Frontal cortex (tissue), 4 donors: ENCODE data around the gene ARL5C. TPM values are rescaled to one million over a fixed set of nuclear protein-coding genes. Genes with fewer than 3 reads are reported as not detected.

Experiments
- DNase-seq, 2 donors: peaks; one replicate each; pipeline ENCODE4 v3.0.0; 2012; ENCODE audit warnings: low spot score in 2 of 2
- FAIRE-seq: peaks from 2 replicates; lab custom pipeline; 2012; peaks lifted over from hg19 to GRCh38; lab: Jason Lieb, UNC
- total RNA-seq: library from RNA; depleted of rRNA; stranded (reverse); fragments of >200 nt; gene quantifications from one replicate; pipeline ENCODE4 v1.2.3, GENCODE V29; 2014
- donor health status: control.
- donor health status: control.
- donor health status: control.

The ARL5C gene
- total RNA-seq, 1 donor from 2014 or later, result not detected

DNA sequence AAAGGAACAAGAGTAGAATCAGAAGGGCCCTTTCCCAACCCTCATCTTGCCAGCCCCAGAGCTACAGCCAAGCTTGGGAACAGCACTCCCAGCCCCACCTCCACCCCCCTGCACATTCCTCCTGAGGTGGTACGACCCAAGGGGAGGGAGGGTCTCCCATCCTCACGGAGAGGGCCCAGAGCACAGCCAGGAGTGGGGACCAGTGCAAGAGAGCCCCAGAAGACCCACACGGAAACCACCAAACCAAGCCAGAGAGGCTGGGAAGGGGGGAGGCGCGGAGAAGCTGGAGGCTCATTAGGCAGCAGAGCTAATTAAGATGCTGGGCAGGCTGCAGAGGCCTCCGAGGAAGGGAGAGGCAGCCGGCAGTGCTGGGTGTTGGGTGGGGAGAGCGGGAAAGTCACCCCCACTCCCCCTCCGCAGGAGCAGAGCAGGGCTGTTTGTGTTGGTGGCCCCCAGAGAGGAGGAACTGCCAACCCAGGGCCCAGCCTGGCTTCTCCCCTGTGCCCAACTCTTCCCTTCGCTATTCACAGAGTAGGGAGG, 29.1 kb upstream of the ARL5C start:
- FAIRE-seq, result no peak
- DNase-seq, result peak; percentile 60 to 68

DNA sequence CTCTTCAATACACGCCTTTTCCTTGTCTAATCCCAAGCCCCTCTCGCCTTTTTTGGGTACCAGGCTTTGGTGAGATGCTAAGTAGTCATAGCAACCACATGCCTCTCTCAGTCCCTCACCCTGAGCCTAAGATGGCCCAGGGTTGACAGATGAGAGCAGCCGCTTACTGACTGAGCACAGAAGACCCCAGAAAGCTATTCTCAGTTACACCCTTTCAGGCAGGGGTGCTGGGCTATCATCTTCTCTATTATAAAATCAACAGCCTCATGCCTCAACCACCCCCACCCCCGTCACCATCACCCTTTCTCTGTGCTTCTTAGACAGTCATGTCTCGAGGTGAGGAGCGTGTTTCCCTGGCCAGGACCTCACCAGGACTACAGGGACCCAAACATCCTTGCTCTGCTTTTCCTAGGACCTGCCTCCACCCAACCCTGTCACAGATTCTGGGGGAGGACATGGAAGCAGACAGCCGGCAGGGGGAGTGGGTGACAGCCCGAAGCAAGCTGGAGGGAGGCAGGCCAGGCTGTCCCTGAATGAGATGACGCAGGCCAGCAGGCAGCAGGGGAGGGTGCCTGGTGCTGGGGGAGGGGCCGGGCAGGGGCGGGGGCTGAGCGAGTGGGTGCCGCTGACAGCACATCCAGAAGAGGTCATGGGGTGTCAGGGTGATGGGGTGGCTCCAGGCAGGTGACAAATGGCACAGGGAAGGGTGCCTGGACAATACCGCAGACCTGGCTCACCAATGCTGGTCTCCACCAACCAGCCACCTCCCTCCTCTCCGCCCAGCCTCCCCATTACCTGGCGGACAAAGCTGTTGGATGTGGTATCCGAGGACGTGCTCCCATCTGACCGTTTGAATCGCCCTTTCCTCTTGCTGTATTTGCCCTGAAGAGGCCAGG, 28.4 kb upstream of the ARL5C start:
- DNase-seq (peak; percentile 65 to 87), FAIRE-seq (no peak)

- FAIRE-seq (no peak), DNase-seq (no peak)
These were observed 27.4 kb upstream of the ARL5C start for GRCh38 chr17:39193346-39193745.

DNA sequence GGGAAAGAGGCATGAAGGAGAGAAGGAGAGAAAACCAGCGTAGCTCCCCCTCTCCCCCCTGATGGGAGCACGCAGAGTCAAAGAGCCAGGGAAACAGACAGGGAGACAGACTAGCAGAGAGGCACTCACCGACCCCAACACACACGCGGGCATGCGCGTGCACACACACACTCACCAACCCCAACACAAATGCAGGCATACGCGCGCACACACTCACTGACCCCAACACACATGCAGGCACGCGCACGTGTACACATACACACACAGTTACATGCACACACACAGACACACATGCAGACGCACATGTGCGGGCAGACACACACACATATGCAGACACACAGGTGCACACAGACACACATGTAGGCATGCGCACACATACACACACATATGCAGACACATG, 26.9 kb upstream of the ARL5C start:
- FAIRE-seq (no peak), DNase-seq (no peak)

GRCh38 chr17:39191750-39192510, 26.0 kb upstream of the ARL5C start:
- DNase-seq, result no peak
- FAIRE-seq, result no peak

DNA sequence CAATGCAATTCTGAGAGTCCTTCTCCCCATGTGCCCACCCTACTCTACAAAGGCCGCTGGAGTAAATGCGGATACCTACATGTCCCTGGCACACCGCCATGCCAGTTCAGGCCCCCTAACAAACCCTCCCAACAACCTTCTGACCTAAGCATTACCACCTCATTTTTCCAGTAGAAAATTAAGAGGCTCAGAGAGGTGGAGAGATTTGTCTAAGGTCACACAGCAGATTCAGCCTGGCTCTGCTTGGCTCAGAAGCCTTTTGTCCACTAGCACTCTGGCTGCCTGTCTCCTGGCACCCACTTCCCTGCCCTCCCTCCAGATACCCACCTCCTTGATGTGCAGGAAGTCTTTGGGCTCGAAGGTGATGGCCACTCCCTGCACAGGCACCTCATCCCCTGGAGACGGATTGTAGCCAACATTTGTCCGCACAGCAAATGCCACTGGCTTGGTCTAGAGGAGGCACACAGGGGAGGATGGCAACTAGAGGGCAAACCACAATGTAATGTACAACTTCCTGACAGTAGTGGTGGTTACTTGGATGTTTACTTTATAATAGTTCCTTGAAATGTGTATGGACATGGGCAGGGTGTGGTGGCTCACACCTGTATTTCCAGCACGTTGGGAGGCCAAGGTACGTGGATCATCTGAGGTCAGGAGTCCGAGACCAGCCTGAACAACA, 21.3 kb upstream of the ARL5C start:
- no peak for FAIRE-seq
- no peak for DNase-seq

- DNase-seq (no peak), FAIRE-seq (no peak)
These were observed 20.6 kb upstream of the ARL5C start for GRCh38 chr17:39186481-39187002.

DNA sequence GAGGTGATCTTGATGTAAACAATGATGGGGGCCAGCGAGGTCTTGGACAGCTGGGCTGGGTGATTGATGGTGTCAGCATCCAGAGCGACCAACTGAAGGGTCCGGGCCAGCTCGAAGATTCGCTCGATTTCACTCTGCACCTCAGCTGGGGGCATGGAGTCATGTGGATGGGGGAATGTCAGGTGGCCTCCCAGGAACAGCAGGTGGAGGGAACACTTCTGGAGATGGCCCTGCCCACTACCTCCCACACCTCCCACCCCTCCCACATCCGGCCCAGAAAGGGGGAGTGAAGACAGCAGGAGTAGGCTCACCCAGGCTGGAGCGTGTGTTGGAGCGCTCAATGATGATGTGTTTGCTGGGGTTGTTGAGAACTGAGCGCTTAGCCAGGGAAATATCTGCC, 17.8 kb upstream of the ARL5C start:
- FAIRE-seq, result no peak
- no peak for DNase-seq

GRCh38 chr17:39183045-39183444, 17.1 kb upstream of the ARL5C start:
- no peak for FAIRE-seq

GRCh38 chr17:39181303-39181702, 15.3 kb upstream of the ARL5C start:
- FAIRE-seq (no peak), DNase-seq (no peak)

More at GRCh38 chr17:39183045-39183444, 17.1 kb upstream of the ARL5C start:
- DNase-seq, result no peak

GRCh38 chr17:39178536-39178935, 12.6 kb upstream of the ARL5C start:
- no peak for DNase-seq
- FAIRE-seq, result no peak

GRCh38 chr17:39177256-39177655, 11.3 kb upstream of the ARL5C start:
- FAIRE-seq, result no peak

DNA sequence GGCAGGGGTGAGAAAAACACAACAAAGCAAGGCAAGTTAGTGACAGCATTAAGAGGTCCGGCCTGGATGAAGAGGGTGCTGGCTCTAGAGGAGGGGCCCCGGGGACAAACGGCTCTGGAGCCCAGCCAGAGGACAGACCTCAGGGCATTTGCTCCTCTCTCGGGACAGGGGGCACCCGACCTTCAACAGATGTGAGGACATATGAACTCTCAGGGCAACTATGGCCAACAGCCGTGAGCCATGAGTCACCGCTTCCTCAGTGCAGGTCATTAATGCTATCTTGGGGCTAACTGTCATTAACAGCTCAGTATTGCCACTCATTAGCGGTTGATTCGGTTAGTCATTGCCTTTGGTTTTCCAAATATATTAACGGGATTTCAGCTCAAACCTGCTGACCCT, 9.7 kb upstream of the ARL5C start:
- DNase-seq (no peak), FAIRE-seq (no peak)

More at GRCh38 chr17:39177256-39177655, 11.3 kb upstream of the ARL5C start:
- DNase-seq, result no peak

- FAIRE-seq (no peak), DNase-seq (peak; percentile 56 to 87)
These were observed 9.1 kb upstream of the ARL5C start for GRCh38 chr17:39174920-39175694.

GRCh38 chr17:39173526-39174274, 7.7 kb upstream of the ARL5C start:
- DNase-seq, result no peak
- no peak for FAIRE-seq

DNA sequence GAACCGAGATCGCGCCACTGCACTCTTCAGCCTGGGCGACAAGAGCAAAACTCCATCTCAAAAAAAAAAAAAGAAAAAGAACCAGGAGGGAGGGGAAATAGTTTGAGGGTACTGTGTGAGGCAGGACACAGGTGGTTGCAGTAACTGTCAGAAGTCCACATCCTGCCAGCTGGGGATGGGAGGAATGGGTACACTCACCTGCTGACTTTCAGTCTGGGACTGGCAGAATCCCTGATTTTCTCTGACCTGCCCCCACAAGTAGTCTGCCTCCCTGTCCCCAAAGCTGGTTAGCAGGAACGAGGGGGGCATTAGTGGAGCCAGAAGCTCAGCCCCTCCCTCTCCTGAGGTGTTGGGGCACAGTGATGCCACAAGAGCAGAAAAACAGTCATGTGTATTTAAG, 7.1 kb upstream of the ARL5C start:
- DNase-seq, result no peak
- FAIRE-seq, result no peak

DNA sequence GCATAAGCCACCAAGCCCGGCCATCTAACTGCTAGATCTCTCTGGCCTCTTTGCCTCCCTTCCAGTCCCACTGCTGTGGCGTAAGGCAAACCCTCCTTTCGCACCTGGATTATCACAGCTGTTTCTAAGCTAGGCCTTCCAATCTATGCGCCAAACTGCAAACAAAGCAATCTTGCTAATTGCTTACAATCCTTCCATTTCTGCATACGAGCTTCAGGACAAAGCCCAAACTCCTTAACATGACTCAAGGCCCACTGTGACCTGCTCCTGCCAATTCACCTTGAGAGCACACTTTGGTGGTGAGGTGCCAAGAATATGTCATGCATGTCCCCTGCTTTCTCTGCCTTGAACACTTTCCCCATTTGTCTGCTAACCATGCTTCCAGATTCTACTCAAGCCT, 6.0 kb upstream of the ARL5C start:
- DNase-seq, result no peak
- FAIRE-seq, result no peak

- no peak for DNase-seq
- FAIRE-seq, result no peak
These were observed 4.6 kb upstream of the ARL5C start for GRCh38 chr17:39170558-39170957.

DNA sequence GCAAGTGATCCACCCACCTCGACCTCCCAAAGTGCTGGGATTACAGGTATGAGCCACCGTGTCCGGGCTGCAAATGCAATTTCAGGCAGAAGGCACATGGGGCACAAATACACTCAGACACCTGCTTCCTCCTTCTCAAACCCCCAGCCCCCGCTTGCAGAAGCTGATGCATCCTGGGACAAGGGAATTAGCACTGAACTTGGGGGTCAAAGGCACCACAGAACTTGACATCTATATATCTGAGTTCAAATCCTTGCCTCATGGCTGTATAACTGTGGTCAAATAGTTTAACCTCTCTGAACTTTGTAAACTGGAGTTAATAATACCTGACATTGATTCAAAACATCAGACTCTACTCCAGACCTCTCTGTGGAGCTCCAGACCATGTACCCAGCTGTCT, 4.1 kb upstream of the ARL5C start:
- FAIRE-seq (no peak), DNase-seq (no peak)
